Colonic mucosa (tissue), 4 donors: Measurements from ENCODE around the gene GRID1. TPM values are rescaled to one million over a fixed set of nuclear protein-coding genes. Genes with fewer than 3 reads are reported as not detected.

Source experiments
- DNase-seq: peaks from one replicate; pipeline ENCODE4 v3.0.0-alpha.2; 2020
- H3K27ac ChIP-seq: fragments of 200-600 bp; one replicate; pipeline ENCODE4 v1.8.0; 2021
- H3K27me3 ChIP-seq: fragments of 200-600 bp; one replicate; pipeline ENCODE4 v1.8.0; 2021
- H3K36me3 ChIP-seq: fragments of 200-600 bp; one replicate; pipeline ENCODE4 v1.8.0; 2021
- H3K4me1 ChIP-seq: fragments of 200-600 bp; one replicate; pipeline ENCODE4 v1.8.0; 2021; ENCODE audit warnings: mild to moderate bottlenecking
- H3K4me3 ChIP-seq: fragments of 200-600 bp; one replicate; pipeline ENCODE4 v1.8.0; 2021
- H3K9ac ChIP-seq, 2 donors: one replicate each; pipeline ENCODE4 v1.7.0; 2013; ENCODE audit warnings: control low read depth in 2 of 2, low read depth in 2 of 2, low read length in 2 of 2
- H3K9me3 ChIP-seq: fragments of 200-600 bp; one replicate; pipeline ENCODE4 v1.8.0; 2021
- intact Hi-C: fragments of 100-400 bp; cut with DNase I; formaldehyde crosslinking; loops from one replicate; pipeline ENCODE4 v1.14.1; 2022
- total RNA-seq, 2 donors: library from RNA; stranded (reverse); fragmentation: NEBNext Ultra II Directional in 1 of 2; extraction: Animal tissue kit (Norgen Biotek cat#: 25700) in 1 of 2; gene quantifications; one replicate each; pipeline ENCODE4 v1.2.1, GENCODE V29; 2021
- TF ChIP-seq, protein P1 (sequence below): fragments of 200-600 bp; IDR thresholded peaks from one replicate; pipeline ENCODE4 v1.8.0; 2022; ENCODE audit warnings: antibody characterized with exemption, mild to moderate bottlenecking
- donor health status: healthy.
- donor health status: DM: no; HTN: no; CAD: no.
- donor health status: DM: no; HTN: no; CAD: no.

The GRID1 gene
- total RNA-seq, 2 donors from 2014 or later, result 0.30 to 0.37 TPM

DNA sequence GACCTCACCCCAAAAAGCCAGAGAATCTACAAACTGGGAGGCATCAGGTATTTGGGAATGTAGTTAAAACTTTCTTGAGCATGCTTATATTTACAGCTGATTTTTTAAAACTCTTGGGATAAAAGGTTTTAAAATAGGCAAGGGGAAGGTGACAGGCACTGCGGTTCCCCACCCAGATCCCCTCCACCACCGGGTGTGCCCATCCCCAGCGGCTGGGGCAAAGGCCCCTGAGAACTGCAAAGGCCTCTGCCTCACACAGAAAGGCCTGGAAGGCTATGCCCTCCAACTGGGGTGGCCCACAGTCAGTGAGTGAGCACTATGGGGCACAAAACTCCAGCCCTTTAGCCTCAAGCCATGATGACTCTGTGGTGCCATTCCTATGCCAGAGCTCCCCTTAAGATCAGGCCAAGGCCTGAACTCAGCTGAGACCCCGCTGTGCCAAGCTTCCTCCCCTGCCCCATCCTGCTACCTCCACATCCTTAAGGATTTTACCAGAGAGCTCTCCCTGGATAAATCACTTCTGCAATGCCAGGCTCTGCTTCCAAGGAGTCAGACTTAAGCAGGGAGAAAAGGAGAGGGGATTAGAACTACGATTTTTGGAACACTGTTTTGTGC is 299.1 kb downstream of the GRID1 start:
- Histone ChIP-seq H3K27ac (no peak overlapping the region), H3K9me3 (no peaks in the 10 kb centered on the region), H3K4me3 (no peak overlapping the region), H3K9ac (no peak overlapping the region), H3K36me3 (no peaks in the 10 kb centered on the region), H3K4me1 (no peaks in the 10 kb centered on the region), H3K27me3 (no peaks in the 10 kb centered on the region)
- DNase-seq, result no peak
- intact Hi-C loops, result no loop called here
- TF ChIP-seq, protein P1, sequence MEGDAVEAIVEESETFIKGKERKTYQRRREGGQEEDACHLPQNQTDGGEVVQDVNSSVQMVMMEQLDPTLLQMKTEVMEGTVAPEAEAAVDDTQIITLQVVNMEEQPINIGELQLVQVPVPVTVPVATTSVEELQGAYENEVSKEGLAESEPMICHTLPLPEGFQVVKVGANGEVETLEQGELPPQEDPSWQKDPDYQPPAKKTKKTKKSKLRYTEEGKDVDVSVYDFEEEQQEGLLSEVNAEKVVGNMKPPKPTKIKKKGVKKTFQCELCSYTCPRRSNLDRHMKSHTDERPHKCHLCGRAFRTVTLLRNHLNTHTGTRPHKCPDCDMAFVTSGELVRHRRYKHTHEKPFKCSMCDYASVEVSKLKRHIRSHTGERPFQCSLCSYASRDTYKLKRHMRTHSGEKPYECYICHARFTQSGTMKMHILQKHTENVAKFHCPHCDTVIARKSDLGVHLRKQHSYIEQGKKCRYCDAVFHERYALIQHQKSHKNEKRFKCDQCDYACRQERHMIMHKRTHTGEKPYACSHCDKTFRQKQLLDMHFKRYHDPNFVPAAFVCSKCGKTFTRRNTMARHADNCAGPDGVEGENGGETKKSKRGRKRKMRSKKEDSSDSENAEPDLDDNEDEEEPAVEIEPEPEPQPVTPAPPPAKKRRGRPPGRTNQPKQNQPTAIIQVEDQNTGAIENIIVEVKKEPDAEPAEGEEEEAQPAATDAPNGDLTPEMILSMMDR, result no peak

DNA sequence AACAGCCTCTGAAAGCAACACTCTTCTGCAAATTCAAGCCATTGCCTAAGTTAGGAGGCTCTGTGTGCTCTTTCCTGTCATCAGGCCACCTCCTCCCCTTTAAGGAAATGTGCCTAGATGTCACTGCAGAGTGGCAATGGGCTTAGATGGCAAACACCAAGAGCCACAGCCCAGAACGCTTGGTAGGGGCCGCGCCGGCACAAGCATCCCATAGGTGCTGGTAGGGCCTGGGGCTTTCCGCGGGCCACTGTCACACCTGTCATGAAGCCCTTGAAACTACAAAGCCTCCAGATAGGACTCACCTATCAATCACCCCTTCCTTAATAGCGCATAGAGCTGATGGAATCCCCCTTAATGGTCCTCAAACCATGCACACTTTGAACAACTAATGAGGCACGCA is 299.9 kb downstream of the GRID1 start:
- TF ChIP-seq, protein P1, result no peak
- H3K36me3 ChIP-seq, result no peaks in the 10 kb centered on the region
- no peak overlapping the region for H3K27ac ChIP-seq
- no peak overlapping the region for H3K9ac ChIP-seq
- H3K4me3 ChIP-seq, result no peak overlapping the region
- intact Hi-C loops, result no loop called here
- DNase-seq, result no peak
- no peaks in the 10 kb centered on the region for H3K27me3 ChIP-seq
- H3K4me1 ChIP-seq, result no peaks in the 10 kb centered on the region
- no peaks in the 10 kb centered on the region for H3K9me3 ChIP-seq

DNA sequence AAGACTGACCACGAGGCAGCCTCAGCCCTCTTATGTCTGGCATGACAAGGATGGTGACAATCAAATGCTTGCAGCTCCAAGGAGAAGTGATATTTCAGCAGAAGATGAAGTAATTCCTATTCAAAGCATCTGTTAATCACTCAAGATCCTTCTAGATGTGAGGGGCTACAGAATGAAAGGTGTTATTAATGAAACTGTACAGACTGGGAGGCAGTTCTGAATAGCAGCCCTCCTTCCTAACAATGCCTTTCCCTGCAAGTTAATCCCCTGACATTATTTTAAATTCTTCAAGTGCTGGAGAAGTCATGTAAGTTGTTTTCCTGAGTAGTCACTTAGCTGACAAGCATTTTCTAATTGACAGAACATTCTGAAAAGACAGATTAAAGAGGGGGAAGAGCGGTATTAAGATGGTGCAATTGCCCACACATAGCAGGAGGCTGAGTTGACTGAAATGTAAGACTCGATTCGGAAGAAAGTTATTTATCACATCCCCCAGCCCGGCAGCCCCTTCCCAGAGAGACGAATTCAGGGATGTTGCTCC is 300.8 kb downstream of the GRID1 start:
- H3K9ac ChIP-seq, result no peak overlapping the region
- no peak overlapping the region for H3K4me3 ChIP-seq
- TF ChIP-seq, protein P1, result no peak
- H3K9me3 ChIP-seq, result no peaks in the 10 kb centered on the region
- no peak for DNase-seq
- no peaks in the 10 kb centered on the region for H3K4me1 ChIP-seq
- H3K36me3 ChIP-seq, result no peaks in the 10 kb centered on the region
- H3K27ac ChIP-seq, result no peak overlapping the region
- H3K27me3 ChIP-seq, result no peaks in the 10 kb centered on the region
- intact Hi-C loops, result no loop called here

DNA sequence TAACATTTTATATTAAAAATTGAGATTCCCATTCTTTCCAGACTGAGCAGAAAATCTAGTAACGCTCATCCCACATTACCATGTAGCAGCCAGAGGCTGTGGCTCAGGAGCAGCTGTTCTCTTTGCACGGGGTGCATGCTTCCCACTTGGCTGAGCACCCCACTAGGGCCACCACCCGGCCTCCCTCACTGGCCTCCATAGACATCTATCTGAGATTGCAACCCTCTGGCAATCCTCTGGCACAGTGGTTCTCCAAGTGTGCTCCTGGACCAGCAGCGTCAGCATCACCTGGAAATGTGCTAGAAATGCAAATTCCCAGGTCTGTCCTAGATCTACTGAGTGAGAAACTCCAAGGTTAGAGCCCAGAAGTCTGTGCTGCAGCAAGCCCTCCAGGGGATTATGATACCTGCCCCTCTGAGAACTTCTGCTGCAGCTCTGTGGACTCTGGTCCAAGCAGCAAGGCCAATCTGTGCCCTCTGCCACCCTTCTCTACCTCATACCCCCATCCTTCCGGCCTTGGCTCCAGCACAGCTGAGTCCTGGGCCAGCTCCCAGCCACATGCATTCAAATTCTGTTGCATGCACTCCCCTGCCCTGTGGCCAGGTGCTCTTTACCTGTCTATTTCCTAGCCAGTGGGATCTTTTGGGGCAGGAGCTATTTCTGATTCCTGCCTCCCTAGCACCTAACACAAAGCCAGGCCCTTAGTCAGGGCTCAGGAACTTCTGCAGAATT is 301.5 kb downstream of the GRID1 start:
- no peaks in the 10 kb centered on the region for H3K4me1 ChIP-seq
- H3K9ac ChIP-seq, result no peak overlapping the region
- no peaks in the 10 kb centered on the region for H3K27me3 ChIP-seq
- no peak overlapping the region for H3K27ac ChIP-seq
- intact Hi-C loops, result no loop called here
- TF ChIP-seq, protein P1, result no peak
- DNase-seq, result no peak
- H3K36me3 ChIP-seq, result no peaks in the 10 kb centered on the region
- no peak overlapping the region for H3K4me3 ChIP-seq
- no peaks in the 10 kb centered on the region for H3K9me3 ChIP-seq

DNA sequence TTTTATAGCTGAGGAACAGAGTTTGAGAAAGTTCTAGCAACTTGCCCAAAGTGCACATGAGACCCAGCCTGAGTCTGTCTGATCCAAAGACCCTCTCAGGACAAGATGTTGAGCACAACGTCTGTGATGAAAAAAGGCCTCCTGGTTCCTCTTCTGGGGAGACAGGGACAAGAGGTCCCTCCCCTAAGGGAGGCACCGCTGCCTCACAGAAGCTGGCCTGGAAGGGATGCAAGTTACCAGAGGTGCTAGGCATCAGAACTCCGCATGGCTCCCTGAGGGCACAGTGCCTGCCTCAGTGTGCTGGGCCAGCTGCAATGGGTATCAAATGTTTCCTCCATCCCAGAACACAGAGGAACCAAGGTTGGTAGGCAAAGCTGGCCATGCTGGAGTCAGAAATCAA is 302.4 kb downstream of the GRID1 start:
- no peaks in the 10 kb centered on the region for H3K36me3 ChIP-seq
- DNase-seq, result no peak

More for the DNA sequence above, 302.4 kb downstream of the GRID1 start:
- Histone ChIP-seq H3K27me3 (no peaks in the 10 kb centered on the region), H3K27ac (no peak overlapping the region), H3K4me1 (no peaks in the 10 kb centered on the region), H3K9ac (no peak overlapping the region), H3K9me3 (no peaks in the 10 kb centered on the region), H3K4me3 (no peak overlapping the region)
- TF ChIP-seq, protein P1, result no peak
- intact Hi-C loops, result no loop called here
